ENCODE results near the gene OR2F1.
A peak's percentile ranks its signal among the peaks of the same experiment; 100 is the strongest.

The OR2F1 gene, protein sequence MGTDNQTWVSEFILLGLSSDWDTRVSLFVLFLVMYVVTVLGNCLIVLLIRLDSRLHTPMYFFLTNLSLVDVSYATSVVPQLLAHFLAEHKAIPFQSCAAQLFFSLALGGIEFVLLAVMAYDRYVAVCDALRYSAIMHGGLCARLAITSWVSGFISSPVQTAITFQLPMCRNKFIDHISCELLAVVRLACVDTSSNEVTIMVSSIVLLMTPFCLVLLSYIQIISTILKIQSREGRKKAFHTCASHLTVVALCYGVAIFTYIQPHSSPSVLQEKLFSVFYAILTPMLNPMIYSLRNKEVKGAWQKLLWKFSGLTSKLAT

DNA sequence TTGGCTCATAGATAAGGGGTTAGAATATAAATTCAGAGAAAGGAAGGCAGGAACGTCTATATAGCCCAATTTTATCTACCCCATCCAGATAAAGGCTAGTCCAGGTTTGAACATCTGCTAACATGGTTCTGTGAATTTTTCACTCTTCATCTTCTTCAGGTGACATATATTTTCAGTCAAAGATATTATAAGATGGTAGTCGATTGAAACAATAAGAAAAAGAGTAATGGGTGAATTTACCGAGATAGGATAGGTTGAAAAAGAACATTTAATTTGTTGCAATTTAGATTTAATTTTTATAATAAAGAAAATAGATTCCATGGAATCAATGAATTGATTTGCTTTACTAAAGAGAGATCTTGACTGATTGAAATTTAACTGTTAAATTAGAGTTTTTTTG is at the start of gene OR2F1:
OR2F1 (plus strand) TSS at position 301 of the 400 bp plus-strand sequence. CDS start 5,127 bp downstream, outside the sequence.
- no peak for DNase-seq

DNA sequence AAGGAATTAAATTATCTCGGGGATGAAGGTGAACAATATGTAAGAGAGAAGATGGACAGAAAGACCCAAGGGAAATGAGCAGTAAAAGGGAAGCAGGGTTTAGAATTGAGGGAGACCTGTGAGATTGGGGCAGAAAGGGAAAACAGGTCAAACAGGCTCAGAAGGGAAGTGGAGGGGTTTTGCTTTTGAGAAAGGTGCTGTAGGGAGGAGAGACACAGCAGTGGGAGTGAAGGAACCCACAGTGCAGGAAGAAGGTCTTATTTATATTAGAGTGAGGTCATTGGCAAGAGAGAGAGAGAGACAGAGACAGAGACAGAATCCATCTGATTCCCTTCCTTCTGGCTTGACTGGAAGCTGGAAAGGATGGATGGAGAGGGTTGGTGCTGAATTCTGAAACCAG is 49.1 kb upstream of the OR2F1 start:
- DNase-seq: no peak

DNA sequence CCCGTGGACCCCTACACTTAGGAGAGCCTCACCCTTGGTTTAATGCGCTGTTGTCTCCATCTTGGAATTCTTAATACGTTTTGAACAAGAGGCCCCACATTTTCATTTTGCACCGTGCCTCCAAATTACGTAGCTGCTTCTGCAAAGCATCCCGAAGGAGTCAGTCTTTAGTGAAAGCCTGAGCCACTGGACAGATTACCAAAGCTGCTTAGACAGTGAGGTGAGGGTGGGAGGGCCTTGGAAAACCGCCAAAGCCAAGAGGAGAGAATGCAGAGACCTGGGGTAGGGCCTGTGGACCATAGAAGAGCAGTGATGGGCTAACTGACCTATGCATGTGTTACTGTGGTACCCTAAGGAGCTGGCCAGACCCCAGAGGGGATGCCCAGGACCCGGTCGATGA is 48.5 kb upstream of the OR2F1 start:
- no peak for DNase-seq

DNA sequence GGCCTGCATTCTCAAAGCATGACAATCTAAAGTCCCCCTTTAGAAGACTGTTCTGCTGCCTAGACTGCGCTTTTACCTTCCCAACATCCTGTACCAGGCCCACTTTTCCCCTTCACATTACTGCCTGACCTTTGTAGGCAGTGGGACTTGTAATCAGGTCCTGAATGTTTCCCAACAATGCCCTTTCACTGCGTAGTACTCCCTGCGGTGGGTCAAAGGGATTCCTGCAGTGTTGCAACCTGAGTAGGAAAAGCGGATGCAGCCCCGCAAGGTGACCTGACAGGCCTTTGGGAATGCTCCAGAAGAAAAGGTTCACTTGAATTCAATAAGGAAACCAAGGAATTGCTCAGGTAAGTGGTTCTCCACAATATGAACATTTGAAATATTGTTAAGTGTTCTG is 47.7 kb upstream of the OR2F1 start:
- DNase-seq: no peak

DNA sequence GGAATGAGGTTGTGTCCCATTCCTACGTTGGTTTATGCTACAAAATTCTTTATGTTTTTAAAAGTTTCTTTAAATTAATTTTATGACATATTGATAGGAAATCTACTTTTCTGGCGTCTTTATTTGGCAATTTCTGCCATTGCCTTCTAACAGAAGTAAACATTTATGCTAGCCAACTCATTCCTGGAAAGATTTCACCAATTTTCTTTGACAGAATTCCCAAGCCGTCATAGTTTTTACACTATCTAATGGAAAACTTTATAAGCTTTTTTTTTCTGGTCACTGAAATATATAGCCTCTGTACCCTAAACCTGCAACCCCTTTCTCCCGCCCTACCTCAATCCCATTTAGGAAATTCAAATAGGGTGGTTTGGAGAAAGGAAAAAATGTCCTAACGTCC is 46.5 kb upstream of the OR2F1 start:
- DNase-seq: no peak

DNA sequence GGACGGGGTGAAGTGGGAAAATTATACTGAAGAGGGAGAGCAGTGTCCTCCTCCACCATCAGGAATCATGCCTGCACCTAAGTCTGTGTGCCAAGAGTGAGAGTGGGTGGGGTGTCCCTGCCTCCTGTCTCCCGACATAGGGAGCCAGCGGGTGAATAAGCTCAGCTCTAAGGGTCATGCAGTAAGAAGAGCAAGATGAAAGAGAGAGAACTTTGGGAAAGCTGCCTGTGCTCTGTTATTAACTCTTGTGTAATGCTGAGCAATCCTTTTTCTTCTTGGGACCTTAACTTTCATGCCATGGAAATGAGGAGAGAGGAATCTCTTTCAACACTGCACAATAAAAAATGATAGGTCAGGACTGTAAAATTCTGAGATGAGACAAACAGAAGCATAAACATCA is 44.8 kb upstream of the OR2F1 start:
- no peak for DNase-seq

DNA sequence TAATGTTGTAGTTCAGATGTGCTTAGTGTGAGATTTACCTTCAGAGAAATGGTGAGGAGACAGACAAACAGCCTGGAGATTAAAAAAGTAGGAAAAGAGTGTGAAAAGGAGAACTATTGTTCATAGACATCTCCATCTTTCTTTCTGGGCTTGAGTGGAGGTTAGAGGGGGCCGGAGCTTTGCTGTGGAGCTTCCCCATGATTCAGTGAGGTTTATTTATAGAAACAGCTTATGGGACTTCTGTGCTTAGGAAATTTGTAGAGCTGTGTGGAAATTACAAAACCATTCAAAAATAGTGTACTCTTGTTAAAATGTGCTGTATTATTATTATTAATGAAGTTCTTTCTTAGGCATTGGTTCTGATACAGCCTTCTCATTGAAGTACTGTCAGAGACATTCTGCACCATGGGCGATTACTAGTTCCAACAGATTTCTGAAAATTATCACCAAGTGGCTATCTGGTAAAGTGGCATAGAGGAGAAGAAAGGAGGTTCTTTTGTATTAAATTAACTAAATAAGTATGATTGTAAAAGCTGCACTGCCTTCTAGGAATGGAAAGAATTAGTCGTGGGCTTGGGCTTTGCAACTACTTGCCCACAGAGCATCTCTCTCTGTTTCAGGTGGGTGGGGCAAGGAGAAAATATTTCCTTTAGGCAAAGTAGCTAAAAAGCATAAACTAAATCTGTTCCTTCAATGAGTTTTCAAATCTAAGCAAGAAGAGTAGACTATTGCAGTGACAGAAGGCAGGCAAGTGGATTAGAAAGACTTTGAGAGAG is 44.0 kb upstream of the OR2F1 start:
- DNase-seq: no peak

DNA sequence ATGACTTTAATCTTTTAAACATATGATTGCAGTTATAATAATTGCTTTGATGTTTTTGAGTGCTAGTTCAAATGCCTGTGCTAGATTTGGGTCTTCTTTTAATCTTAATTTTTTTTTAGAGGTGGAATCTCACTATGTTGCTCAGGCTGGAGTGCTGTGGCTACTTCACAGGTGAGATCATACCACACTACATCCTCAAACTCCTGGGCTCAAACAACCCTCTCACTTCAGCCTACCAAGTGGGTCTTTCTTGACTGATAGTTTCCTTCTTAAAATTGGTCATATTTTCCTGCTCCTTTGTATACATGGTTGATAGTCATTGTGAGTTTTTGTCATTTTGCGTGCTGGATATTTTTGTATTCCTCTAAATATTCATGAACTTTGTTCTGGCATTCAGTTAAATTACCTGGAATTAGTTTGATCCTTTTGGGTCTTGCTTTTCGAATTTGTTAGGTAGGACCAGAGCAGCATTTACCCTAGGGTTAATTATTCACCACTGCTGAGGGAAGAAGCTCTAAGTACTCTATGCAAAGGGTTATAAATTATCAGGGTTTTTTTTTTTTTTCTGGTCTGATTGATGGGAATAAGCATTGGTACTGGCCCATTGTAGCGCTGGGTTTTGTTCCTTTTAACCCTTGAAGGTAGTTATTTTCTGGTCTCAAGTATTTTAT is 40.6 kb upstream of the OR2F1 start:
- no peak for DNase-seq

DNA sequence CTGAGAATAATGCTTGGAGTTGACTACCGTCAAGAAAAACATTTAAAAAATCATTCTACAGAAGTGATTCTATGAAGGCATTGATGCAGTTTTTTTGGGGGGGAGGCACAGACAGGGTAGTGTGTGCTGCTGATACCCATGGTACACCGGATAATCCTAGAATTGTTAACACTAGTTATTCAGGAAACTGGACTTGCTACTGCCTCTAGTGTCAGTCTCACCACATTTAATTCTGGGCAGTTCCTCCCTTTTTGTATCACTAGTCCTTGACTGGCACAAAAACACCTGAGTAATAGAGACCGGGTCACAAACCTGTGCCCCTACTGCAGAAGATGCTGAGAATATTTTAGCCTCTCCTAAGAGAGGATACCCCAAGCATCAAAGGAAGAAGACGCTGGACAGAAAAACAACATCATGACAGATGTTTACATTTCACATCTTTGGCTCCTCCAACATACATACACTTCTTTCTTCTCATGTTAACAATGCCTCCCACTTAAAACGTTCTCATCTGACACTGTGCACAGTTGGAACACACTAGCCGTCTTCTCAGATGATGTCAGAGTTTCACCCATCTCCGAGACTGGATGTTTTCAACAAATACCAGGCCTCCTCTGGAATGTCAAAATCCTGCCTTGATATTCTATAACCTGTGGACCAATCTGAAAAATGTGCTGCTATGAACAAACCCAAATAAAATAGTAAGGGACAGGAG is 39.5 kb upstream of the OR2F1 start:
- DNase-seq: no peak

DNA sequence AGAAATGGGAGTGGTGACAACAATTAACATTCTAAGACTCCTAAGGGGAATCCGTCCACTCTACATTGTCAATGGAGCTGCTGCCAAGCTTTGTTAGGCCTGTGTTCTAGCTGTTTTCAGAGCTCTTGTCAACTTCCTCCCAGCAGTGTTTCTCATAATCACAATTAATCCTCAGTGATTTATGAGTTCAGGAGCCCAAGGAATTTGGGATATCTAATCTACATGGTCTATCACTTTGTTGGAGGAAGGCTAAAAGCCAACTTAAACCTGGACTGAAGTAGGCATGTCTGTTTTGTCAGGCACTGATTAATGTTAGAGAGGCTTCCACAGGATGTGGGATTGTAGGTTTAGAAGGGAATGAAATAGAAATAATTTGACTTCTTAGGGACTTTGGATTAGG is 29.8 kb upstream of the OR2F1 start:
- no peak for DNase-seq

DNA sequence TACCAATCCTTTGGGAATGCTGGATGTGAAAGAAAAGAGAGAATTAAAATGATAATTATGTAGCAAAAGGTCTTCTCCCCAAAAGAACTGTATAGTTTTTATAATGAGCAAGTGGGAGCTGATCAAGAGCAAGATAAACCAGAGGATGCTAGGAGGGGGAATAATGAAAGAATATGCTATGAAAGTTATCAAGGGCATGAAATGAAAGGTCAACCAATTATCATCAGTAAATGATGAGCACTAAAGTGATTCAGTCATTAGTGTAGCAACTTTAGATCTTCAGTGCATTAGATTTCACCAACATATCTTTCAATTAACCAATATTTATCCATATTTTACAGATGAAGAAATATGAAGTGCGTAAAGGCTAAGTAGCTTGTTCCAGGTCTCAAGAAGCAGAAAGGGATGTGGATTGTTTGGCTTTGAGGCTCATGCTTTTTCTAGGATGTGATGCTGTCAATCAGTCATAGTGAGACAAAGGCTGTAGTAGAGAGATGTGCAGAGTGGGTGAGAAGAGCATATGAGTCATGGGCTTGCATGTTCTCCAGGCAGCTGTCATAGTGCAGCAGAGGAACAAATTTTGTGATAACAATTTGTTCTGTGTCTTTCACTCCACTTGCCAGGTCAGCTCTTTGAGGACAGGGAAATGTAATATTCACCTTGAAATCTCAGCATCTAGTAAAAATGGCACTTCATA is 25.3 kb upstream of the OR2F1 start:
- DNase-seq: peak; percentile 24

DNA sequence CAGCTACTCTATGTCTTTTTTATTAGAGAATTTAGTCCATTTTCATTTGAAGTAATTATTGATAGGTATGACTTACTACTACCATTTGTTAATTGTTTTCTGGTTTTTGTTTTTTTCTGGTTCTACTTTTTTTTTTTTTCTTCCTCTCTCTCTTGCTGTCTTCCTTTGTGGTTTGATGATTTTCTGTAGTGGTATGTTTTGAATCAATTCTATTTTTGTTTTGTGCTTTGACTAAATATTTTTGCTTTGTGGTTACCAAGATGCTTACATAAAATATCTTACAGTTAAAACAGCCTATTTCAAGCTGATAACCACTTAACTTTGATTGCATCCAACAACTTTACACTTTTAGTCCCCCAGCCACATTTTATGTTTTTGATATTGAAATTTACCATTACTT is 22.9 kb upstream of the OR2F1 start:
- DNase-seq: no peak

DNA sequence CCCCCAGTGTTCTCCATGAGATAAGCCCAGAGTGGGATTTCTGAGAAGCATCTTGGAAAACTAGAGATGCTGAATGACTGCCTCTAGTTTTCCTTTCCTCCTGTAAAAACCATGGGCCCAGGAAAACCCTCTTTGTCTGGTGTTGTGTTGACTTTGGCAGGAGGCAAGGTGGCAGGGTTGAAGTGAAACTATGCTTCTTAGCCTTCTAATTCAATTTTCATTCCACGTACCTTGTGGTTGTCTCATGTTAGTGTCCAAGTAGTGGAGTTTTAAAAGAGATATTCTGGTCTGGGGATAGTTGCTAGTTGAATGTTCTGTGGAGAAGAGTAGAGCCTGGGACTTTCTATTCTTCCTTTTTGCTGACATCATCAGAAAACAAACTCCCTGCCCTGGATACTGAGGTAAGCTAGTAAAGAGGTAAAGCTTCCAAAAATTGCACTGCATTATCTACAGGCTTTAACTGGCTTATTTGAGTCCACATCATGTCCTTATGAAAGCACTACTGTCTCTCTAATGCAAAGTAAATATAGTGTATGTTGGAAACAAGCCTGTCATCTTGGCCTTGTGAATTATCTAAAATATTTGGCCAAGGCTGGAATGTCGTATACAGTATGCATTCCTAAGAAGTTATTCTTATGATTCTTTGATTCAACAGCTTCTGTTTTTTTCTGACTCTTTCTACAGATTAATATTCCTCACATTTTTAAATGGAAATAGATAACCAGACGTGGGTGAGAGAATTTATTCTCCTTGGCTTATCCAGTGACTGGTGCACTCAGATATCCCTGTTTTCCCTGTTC is 19.9 kb upstream of the OR2F1 start, which contains the start of gene OR2F2:
OR2F2 (plus strand) TSS at position 708 of the 800 bp plus-strand sequence; CDS start at position 708, 0 bp downstream.
- DNase-seq: no peak

DNA sequence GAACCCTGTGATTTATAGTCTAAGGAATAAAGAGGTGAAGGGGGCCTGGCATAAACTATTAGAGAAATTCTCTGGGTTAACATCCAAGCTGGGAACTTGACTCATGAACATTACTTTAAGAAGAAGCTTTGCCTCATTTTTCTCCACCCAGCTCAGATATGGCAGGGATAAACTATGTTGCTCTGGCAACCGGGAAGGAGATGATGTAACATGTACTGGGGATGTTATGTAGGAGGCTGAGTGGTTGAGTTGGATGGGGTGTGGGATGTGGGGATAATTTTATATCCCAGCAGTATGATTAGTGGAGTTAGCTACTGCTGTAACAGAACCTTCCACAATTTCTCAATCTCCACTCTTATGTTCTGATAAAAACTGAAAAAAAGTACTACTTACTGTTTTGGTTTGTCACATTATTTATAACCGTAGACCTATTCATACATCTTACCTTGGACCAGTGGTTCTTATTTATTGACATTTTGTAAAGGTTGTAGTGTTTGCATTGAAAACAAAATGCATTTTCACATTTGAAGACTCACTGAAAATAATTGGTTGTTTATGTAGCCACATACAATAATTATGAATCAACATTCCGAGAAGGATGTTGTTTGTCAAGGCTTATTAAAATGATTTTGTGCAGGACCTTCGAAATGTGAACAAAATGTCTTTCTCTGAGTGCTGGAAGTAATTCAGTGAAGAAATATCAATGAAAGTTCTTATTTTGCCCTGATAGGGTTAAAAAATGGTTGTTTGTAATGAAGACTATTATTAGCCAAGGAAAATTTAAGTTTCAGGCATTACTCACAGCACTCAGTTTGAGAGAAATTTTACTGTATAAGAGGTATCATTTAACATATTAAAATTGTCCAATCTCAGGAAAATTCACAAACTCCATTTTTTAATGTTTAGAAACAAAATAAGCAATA is 18.3 kb upstream of the OR2F1 start:
- DNase-seq: no peak

DNA sequence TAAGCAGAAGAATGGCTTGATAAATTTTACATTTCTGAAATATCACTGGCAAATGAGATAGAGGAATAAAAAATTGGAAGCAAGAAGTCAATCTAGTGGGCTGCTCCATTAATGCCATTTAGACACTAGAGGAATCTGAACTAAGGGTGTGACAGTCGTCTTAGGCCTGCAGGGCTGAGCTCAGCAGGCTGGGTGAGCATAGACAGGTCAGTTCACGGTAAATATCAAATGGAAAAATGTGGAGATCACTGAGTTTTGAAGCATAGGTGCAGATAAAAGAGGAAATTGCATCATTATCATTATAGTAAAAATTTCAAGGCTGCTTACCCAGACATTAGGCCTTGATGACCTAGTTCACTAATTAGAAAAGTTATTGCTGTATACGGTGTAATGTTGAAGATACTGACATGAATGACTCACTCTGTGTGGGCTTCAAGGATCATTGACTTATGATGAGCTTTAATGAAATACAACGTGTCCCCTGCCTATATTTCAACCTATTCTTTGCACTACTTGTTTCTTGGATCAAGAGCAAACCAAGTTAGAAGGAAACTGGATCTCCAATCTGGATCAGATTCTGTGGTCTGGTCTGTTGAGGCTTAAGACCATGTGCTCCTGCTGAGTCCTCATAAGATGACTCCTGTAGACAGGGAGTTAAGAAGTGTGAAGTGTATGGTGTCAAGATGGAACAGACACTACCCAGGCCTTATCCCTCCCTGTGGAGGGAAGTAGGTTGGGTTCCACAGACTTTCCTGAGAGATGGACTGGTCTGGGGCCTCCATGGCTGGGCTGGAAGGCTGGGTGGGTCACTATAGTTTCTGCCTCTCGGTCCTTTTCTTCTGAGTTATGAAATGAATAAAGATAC is 16.0 kb upstream of the OR2F1 start:
- DNase-seq: no peak

DNA sequence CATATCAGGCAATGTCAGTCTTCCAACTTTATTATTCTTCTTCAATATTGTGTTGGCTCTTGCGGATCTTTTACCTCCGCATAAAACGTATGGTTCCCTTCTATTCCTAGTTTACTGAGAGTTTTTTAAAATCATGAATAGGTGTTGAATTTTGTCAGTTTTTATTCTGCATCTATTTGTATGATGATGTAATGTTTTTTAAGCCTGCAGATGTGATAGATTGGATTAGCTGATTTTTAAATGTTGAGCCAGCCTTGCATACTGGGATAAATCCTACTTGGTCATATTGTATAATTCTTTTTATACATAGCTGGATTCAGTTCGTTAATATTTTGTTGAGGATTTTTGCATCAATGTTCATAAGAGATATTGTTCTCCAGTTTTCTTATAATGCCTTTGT is 9.2 kb upstream of the OR2F1 start:
- no peak for DNase-seq

DNA sequence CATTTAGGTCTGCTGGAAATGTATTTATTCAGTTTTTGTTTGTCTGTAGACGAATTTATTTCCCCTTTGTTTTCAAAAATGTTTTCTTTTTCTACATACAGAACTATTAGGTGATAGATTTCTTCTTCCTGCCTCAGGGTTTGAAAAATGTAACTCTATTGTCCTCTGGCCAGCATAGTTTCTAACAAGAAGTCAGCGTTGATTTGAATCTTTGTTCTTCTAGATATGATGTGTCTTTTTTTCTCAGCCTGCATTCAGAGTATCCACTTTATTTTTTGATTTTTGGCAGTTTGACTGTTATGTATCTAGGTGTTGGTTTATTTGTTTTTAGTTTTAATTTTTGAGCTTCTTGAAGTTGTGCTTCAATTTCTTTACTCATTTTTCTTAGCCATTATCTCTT is 7.5 kb upstream of the OR2F1 start:
- DNase-seq: no peak

DNA sequence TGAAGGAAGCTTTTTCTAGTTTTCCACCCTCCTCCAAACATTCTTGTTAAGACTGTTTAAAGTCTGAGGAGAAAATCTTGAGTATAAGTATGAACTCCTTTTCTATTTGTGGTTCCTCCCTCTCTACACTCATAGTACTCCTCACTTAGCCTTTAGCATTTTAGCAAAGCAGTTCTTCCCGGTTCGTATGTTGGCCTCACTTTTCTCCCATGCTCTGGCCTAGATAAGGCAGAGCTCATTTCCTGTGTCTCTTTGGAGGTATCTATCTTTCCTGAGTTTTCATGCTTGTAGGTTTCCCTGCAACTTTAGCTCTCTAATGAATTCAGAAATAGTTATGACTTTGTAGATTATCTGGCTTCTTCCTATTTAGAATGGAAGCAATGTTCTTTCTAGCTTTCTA is 5.9 kb upstream of the OR2F1 start:
- no peak for DNase-seq

DNA sequence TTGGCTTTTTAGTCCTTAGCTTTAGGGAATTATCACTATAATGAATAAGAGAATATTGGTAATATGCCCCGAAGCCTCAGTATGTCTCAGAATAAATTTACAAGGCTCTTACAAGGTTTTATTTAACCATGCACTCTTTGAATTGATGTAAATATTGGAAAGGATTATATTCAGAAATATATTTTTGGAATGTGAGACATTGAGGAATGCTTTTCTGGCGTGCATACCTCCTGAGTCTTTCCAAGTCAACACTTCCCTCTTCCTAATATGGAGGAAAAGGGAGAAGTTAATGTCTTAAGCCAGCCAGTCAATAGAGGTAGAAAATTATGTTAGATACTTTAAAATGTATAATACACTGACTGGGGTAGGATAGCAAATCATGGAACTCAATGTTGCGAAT is 1.2 kb upstream of the OR2F1 start:
- DNase-seq: no peak

DNA sequence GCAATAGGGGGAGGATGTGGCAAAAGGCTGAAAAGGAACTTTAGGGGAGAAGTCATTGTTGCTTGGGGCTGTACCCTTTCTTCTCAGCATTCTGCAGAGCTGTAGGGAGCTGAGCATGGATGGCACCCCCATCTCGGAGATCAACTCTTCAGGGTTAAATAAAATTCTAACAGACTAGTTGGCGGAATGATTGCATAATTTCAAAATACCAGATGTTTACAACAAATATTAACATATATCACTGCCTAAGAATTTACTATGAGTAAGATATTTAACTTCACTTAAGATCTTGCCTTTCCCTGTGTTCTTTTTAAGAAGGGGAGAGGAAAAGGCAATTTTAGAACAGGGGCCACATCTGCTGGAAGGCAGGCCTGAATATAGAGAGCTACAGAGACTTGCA is 509 bp upstream of the OR2F1 start:
- no peak for DNase-seq
